ENCODE results near the gene GPC5.
"Not testable (repeated sequence)": the region's sequence is repeated elsewhere in the genome, so short reads cannot be mapped to it uniquely, and the experiment has no call there.

The GPC5 gene

DNA sequence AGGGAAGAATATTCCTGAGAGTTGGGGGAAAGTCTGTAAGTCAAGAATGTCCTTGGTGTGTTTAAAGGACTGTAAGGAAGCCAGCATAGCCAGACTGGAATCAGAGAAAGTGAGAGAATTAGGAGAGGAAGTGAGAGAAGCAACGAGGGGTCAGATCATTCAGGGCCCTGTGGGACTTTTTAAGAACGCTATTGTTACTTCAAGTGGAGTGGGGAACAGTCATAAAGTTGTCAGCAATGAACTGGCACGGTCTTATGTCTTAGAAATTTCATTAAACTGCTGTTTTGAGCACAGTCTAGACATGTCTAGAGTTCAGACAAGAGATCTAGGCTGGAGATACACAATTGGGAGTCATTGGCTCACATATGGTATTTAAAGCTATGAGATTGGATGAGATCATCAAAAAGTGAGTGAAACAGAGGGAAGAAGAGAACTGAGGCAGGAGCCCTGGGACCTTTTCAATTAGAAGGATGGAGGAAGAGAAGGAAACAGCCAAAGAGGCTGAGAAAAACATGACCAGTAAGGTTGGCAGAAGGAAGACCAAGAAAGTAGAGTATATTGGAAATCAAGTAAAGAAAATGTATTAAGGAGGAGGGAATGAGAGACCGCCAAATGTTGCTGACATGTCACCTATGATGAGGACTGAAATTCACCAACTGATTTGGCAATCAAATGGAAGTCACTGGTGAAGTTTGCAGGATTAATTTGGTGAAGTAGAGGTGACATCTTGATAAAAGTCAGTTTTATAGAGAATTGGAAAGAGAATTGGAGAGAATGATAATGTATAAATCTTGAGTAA is 263.5 kb downstream of the GPC5 start:
- no peak for DNase-seq

DNA sequence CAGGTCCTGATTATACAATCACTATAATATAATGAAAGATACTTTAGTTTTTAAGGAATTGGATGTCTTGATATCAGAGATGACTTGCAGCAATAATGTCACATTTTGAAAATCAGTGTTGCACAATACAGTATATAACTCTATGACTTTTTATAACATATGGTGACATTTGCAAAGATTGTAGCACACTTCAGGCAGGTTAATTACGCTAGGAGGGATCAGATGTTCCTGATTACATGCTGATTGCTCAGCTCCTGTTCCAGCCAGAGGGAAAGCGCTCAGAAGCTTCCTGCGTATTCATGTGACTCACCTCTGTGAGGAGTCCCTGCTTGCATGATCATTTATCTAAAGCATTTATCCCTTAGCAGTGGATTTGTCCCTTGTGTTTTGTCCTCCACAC is 265.6 kb downstream of the GPC5 start:
- no peak for DNase-seq

DNA sequence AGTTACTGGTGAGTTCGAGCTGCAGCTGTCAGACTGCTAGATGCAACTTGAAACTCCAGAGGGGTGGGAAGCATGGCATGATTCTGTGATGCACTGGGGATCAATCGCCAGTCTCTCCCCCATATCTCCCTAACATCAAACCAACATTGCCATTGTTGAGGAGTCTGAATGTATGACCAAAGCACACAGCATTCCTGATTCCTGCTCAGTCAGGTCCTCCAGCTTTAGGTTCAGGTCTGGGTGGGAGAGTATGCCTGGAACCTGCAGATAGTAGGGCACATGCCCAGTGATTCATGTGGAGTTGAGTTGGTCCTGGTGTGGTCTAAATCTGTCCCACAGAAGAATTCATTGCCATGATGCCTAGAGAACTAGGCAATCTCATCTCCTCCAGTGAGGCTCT is 269.1 kb downstream of the GPC5 start:
- no peak for DNase-seq

DNA sequence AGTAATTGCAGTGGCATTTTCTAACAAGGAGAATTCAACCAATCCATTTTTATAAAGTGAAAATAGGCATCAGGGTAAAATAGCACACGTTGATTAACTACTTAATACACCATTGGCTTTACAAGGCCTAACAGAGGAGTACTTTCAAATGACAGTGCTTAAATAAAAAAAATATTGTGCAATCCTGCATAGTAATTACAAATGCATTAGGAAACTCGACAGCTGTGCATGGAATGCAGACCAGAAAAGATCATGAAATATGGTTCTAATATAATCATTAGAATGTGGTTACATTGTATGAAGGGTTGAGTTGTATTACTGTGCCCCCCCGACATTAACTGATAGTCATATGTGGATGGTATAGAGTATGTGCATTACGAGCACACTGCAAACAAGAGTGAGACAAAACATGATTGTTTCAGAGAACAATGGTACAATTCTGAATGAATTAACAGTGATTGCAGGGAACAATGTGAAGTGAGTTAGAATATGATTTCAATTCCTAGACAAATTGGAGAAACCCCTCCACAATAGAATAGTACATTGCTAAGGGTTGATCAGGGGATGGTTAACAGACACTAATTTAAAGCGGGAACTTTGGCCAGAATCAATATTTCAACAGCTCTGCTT is 270.6 kb downstream of the GPC5 start:
- DNase-seq: no peak

DNA sequence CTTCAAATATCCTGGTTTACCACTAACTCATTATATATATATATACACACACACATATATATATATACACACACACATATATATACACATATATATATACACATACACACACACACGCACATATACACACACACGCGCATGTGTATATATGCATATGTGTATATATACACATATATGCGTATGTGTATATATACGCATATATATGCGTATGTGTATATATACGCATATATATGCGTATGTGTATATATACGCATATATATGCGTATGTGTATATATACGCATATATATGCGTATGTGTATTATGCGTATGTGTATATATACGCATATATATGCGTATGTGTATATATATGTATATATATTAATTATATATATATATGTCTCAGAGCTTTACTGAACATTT is 275.9 kb downstream of the GPC5 start:
- not testable (repeated sequence) for DNase-seq

DNA sequence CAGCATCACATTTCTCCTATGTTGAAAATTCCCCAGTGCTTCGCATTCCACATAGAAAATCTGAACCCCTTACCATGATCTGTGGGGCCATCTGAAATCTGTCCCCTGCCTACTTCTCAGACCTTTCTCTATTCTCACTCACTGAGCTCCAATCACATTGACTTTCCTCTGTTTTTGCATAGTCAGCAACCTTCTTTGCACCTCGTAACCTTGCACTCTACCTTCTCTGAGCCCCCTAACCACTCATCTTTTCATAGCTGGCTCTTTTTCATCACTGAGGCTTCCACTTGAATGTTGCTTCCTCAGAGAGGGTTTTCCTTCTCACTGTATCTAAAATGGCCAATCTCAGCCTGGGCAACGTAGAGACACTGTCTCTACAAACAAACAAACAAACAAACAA is 286.3 kb downstream of the GPC5 start:
- DNase-seq: no peak

DNA sequence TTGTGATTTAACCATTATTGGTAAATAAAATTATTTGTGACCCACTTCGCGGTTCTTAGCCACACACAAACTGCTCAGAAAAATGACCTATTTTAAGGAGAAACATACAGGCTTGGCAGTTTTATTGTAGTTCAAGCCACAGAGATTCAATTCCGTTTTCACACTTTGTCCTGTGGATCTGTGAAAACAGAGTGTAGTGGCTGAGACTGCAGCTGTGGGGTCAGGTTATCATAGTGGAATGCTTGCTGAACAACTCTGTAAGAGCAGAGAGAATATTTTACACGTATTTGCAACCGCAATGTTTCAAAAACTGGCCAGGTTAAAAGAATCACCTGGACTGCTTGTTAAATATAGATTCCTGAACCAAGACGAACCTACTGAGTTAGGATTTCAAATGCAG is 292.5 kb downstream of the GPC5 start:
- DNase-seq: no peak

DNA sequence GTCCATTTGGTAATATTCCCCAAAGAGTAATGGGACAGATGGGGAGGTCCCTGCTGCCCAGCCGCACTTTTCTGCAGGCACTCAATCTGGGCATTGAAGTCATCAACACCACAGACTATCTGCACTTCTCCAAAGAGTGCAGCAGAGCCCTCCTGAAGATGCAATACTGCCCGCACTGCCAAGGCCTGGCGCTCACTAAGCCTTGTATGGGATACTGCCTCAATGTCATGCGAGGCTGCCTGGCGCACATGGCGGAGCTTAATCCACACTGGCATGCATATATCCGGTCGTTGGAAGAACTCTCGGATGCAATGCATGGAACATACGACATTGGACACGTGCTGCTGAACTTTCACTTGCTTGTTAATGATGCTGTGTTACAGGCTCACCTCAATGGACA is 295.0 kb downstream of the GPC5 start:
- DNase-seq: no peak

DNA sequence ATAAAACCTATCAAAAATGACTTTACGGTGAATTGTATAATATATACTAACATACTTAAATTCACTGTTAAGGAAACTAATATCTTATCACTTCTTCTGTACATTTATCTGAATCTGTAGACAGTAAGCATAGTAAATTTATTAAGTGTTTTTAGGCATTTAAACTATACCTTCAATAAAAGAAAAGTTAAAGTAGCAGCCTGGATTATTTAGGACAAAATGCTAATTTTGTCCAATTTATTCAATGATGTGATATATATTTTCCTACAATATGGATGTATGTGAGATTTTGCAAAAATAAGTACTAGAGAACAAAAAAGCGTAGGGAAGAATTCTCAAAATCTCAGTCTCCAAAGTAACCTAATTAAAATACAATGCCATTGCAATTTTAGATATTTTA is 299.9 kb downstream of the GPC5 start:
- no peak for DNase-seq

DNA sequence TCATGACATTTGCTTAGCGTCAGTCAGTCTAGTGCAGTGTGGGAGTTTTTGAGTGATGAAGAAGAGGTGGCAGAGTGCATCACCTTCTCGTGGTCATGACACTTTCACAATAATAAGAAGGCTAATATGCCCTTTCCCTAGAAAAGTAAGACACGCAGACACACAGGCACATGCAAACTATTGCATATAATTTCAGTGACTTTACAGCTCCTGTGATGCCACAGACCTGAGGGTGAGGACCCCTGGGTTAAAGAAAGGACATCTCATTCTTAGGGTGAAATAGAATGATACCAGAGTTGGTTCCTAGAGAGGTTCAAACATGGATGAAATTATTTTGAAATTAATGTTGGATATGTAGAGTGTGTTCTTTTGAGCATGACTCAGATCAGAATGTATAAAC is 300.3 kb downstream of the GPC5 start:
- DNase-seq: no peak

DNA sequence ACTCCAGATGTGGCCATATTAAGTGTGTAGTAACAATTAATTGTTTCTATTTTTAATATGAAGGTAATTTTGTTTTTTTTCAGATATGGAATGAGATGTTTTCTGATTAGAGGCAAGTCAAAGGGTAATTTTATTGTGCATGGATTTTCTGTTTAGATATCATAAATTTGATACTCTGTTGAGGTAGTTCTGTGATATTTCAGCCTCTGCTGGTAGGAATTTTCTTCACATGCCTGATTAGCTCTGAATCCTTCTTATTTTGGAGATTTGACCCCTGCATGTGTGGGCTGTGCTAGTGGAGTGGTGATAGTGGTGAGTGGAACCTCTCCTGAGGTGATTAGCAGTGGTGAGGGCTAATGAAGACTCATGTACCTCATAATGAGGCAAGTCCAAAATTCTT is 301.4 kb downstream of the GPC5 start:
- no peak for DNase-seq

DNA sequence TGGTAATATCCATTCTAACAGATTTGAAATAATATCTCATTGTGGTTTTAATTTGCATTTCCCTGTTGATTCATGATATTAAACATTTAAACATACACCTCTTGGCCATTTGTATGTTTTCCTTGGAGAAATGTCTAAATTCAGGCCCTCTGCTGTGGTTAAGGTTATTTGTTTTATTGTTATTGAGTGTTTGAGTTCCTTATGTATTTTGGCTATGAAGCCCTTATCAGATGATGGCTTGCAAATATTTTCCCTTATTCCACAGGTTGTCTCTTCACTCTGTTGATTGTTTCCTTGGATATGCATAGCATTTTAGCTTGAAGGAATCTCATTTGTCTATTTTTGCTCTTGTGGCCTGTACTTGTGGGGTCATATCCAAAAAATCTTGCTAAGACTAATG is 303.6 kb downstream of the GPC5 start:
- no peak for DNase-seq

DNA sequence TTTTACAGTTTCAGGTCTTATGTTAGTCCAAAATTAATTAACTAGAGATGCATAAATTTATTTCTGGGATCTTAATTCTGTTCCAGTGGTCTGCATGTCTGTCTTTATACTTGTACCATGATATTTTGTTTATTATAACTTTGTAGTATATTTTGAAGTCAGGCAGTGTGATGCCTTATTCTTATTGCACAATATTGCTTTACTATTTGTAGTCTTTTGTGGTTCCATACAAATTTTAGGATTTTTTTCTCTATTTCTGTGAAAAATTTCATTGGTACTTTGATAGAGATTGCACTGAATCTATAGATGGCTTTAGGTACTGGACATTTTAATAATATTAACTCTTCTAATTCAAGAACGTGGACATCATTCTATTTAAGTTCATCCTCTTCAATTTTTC is 304.0 kb downstream of the GPC5 start:
- no peak for DNase-seq

DNA sequence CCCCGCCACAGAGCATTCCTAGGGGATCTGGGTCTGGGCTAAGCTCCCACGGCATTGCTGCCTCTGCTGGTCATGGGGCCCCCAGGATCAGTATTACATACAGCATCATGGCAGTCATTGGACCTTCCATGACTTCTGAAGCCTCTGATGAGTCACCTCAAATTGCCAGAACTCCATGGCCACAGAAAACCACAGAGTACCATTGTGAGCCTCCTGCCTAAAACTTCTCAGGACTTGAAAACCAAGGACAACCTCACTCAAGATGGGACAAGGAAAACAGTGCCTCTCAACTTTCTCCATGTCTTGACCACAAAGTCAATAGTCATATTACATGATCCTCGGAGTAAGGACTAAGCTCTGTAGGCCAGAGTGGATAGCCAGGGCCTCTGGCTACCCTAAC is 306.0 kb downstream of the GPC5 start:
- no peak for DNase-seq

DNA sequence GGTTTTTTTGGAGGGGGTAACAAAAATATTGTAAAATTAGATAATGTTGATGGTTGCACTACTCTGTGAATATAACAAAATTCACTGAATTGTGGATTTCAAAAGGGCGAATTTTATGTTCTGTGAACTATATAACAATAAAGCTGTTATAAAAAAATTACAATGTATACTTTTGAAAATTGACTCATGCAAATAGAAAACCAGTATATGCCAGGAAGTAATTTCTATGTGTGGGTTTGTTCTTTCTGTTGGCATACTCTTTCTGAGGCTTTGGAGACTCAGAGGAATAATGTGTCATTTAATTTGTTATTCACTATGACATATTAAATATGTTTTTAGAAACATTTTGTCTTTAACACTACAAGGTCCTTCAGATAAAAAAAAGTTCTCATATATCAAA is 310.1 kb downstream of the GPC5 start:
- no peak for DNase-seq

DNA sequence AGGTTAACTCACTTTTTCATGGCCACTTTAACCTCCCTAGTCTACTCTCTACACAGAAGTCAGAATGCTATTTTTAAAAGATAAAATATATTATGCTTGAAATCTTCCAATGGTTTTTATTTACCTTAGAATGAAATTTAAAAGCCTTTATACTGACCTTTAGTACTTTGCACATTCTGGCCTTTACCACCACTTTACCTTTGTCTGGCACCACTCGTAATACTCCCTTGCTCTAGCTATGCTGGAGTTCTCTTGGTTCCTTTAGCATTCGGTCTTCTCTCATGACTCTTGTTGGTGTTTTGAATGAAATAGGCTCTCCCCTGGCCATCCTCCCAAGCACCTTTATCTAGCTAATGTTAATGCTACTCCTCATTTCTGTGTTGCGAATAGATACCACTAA is 310.8 kb downstream of the GPC5 start:
- DNase-seq: no peak

DNA sequence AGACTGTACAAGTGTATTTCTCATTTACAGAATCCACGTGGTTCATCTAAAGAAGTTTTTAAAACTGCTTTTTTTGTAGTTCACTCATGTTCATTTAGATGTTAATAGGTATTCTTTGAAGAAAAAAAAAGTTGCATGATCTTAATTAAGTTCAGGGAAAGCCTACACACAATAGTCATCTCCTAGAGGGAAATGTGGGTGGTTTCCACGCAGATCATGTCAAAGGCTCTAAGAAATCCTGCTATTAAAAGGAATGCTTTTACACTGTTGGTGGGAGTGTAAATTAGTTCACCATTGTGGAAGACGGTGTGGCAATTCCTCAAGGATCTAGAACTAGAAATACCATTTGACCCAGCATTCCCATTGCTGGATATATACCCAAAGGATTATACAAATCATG is 312.3 kb downstream of the GPC5 start:
- DNase-seq: no peak

DNA sequence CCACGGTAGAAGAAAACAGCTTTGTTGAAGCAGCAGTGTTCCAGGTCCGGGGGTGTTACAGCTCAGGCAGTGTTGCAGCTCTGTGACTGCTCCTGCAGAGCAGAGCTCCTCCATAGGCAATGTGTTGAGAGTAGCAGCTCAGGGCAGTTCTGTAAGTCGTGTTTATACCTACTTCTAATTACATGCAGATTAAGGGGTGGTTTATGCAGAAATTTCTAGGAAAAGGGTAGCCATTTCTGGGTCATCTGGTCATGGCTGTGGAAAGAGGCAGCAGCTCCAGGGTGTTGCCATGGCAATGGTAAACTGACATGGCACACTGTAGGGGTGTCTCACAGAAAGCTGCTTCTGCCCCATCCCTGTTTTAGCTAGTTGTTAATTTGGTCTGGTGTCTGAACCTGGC is 316.4 kb downstream of the GPC5 start:
- no peak for DNase-seq

DNA sequence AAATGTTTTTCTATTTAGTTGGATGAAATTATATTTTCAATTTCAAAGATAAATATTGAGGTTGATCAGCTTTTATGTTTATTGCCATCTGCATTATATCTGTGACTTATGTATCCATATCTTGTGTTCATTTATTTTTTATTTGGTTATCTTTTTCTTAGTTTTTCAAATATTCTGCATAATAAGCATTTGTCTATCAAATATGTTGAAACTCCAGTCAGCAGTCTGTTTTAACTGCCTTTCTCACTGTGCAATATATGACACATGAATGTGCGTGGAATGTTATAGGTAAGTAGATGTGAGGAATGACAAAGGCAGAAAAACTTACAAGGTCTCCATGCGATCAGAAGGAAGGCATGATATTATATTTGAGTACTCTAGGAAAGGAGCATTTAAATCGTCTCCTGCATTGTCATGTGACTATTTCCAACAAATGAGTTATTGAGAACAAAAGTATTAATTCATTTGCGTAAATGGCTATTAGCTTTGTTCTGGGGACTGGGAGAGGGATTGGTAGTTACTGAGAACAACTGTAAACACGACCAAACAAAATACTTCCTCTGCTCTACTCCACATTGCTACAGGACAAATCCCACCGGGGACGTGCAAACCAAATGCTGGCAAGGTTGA is 318.1 kb downstream of the GPC5 start:
- DNase-seq: no peak

DNA sequence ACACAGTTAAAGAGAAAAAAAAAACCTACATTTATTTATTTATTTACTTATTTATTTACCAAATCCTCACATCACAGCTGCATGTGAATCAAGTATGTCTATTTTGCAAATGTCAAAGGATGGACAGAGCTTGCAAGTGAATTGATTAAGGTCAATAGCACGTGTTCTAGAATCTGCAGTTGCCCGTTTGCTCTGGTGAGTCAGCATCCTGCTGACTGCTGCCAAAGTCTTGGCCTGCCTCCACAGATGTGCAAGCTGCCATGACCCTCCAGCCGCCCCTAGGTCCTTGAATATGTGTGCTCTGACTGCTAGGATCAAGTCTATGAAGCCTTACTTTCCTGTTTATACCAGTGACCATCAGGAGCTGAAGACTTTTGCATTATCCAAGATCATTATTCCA is 320.6 kb downstream of the GPC5 start:
- DNase-seq: no peak

DNA sequence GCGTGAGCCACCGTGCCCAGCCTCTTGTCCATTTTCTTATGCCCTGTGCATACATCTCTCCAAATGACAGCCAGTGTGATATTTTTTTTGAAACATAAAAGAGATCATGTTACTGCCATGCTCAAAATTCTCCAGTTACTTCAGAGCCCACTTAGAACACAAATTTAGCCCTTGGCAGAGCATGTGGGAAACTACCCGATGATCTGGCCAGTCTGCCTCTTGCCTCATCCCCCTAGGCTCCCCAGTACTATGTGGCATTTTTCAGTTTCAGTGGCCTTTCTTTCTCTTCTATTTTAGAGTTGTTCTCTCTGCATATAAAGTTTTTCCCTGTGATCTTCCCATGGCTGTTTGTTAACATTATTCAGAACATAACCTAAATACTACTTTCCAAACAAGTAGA is 323.0 kb downstream of the GPC5 start:
- DNase-seq: no peak

DNA sequence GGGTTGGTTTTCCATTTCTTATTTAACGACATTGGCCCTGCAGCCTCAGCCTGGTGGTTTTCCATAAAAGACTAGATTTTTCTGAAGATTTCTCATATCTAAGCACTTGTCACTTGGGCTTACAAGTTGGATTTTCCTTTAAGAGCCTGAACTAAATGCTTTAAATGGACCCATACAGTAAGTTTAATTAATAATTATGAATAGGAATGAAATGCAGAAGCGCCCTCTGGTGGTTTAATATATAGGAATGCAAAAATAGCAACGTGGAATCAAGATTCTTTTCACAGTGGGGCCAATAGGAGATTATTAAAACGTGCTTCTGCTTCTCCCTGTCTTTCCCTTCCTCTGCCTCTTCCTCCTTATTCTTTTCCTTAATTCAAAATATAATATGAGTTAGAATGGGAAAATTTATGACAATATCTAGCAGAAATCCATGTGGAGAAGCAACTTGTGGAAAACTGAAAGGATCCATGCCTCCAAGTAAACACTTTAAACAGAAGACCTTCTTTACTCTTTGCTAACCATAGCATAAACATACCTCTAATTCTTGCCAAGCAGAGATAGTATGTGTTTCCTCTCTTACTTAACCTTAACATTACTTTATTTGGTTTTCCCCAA is 324.0 kb downstream of the GPC5 start:
- no peak for DNase-seq

DNA sequence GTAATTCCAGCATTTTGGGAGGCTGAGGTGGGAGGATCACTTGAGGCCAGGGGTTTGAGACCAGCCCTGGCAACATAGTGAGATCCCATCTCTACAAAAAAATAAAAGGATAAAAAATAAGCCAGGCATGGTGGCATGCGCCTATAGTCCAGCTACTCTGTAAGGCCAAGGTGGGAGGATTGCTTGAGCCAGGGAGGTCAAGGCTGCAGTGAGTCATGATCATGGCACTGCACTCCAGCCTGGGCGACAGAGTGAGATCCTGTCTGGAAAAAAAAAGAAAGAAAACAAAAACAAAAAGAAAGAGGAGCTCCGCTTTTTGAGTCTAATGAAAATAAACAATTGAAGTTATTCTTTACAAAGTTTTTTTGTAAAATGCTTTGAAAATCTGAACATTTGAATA is 326.2 kb downstream of the GPC5 start:
- DNase-seq: no peak

DNA sequence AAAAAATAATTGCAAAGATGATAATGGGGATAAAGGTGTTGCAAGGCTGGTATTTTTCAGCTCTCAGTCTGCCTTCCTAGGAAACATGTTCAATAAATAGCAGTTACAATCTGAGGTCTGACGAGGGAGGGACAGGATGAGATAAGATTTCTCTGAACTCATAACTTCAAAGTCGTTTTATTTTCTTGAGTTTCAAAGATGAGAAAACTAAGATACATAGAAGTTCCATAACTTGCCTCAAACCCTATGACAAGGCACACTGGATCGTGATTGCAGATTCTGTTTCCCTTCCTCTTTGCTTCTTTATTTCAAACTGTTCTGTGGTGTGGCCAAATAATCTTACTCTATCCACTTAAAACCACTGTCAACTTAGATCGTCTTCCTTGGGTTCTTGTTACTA is 327.2 kb downstream of the GPC5 start:
- no peak for DNase-seq
